MM.1S (cell line): Measurements from ENCODE around the gene DPYSL4.

Experiments
- DNase-seq: peaks from one replicate; pipeline ENCODE4 v3.0.0-alpha.2; 2015
- H2AFZ ChIP-seq: fragments of 300-600 bp; sonication (generic); 2 replicates; pipeline ENCODE4 v1.6.0; 2016; ENCODE audit warnings: antibody characterized with exemption, low read length
- H3F3A ChIP-seq: fragments of 300-600 bp; sonication (generic); 2 replicates; pipeline ENCODE4 v1.6.1; 2016; ENCODE audit warnings: mild to moderate bottlenecking, antibody characterized with exemption, low read length, moderate library complexity, mixed read lengths; ENCODE audit not compliant: insufficient read depth
- H3K27ac ChIP-seq: fragments of 300-600 bp; sonication (generic); 2 replicates; pipeline ENCODE4 v1.5.1; 2016; ENCODE audit warnings: mild to moderate bottlenecking, low read length
- H3K27me3 ChIP-seq: fragments of 300-600 bp; sonication (generic); replicated peaks from 2 replicates; pipeline ENCODE4 v1.6.0; 2016; ENCODE audit warnings: low read length; ENCODE audit not compliant: insufficient read depth
- H3K36me3 ChIP-seq: fragments of 300-600 bp; sonication (generic); replicated peaks from 2 replicates; pipeline ENCODE4 v1.6.1; 2016; ENCODE audit warnings: mild to moderate bottlenecking, low read length, mixed read lengths; ENCODE audit not compliant: insufficient read depth
- H3K4me1 ChIP-seq: fragments of 300-600 bp; sonication (generic); 2 replicates; pipeline ENCODE4 v1.6.1; 2016; ENCODE audit warnings: low read length, mixed read lengths
- H3K4me2 ChIP-seq: fragments of 300-600 bp; sonication (generic); 2 replicates; pipeline ENCODE4 v1.6.0; 2016; ENCODE audit warnings: low read depth, low read length
- H3K4me3 ChIP-seq: fragments of 300-600 bp; sonication (generic); 2 replicates; pipeline ENCODE4 v1.5.1; 2016; ENCODE audit warnings: low read length, mixed read lengths
- H3K79me2 ChIP-seq: fragments of 300-600 bp; sonication (generic); 2 replicates; pipeline ENCODE4 v1.6.1; 2016; ENCODE audit warnings: mixed run types, low read length, mixed read lengths
- H3K9ac ChIP-seq: fragments of 300-600 bp; sonication (generic); 2 replicates; pipeline ENCODE4 v1.6.1; 2016; ENCODE audit warnings: low read length, mixed read lengths
- H3K9me2 ChIP-seq: fragments of 300-600 bp; sonication (generic); replicated peaks from 2 replicates; pipeline ENCODE4 v1.6.1; 2016; ENCODE audit warnings: mild to moderate bottlenecking, low read length, mixed read lengths; ENCODE audit not compliant: insufficient read depth
- H3K9me3 ChIP-seq: fragments of 300-600 bp; sonication (generic); replicated peaks from 2 replicates; pipeline ENCODE4 v1.6.1; 2016; ENCODE audit warnings: mild to moderate bottlenecking, low read length, mixed read lengths; ENCODE audit not compliant: insufficient read depth
- H4K20me1 ChIP-seq: fragments of 300-600 bp; sonication (generic); 2 replicates; pipeline ENCODE4 v1.6.1; 2016; ENCODE audit warnings: mild to moderate bottlenecking, low read length, moderate library complexity, mixed read lengths; ENCODE audit not compliant: insufficient read depth
- EZH2 ChIP-seq: fragments of 300-600 bp; sonication (generic); optimal IDR thresholded peaks from 2 replicates; pipeline ENCODE3; 2017; ENCODE audit warnings: low read depth, mild to moderate bottlenecking, antibody characterized with exemption, low read length, mixed read lengths
- EZH2phosphoT487 ChIP-seq: fragments of 300-600 bp; sonication (generic); IDR thresholded peaks from 2 replicates; pipeline ENCODE4 v1.6.1; 2018; ENCODE audit warnings: antibody characterized with exemption, low read length
- TF ChIP-seq, protein P1 (sequence below): fragments of 300-600 bp; sonication (generic); IDR thresholded peaks from 2 replicates; pipeline ENCODE4 v1.5.1; 2016; ENCODE audit warnings: antibody characterized with exemption, low read length, mixed read lengths

DPYSL4 gene

GRCh38 chr10:132243626-132244025 is 56.9 kb downstream of the DPYSL4 start:
- Histone ChIP-seq H2AFZ (no peak overlapping the region), H3K9ac (no peak overlapping the region), H3K9me3 (no peaks in the 10 kb centered on the region), H3K27me3 (no peaks in the 10 kb centered on the region), H3K4me2 (no peak overlapping the region), H3K36me3 (no peaks in the 10 kb centered on the region), H3K79me2 (no peaks in the 10 kb centered on the region; the same call in 1 of the 2 replicates), H3K27ac (no peak overlapping the region), H3K4me1 (no peaks in the 10 kb centered on the region), H4K20me1 (no peaks in the 10 kb centered on the region), H3K4me3 (no peak overlapping the region), H3K9me2 (no peaks in the 10 kb centered on the region), H3F3A (no peaks in the 10 kb centered on the region)
- no peak for TF ChIP-seq EZH2phosphoT487
- TF ChIP-seq, protein P1, sequence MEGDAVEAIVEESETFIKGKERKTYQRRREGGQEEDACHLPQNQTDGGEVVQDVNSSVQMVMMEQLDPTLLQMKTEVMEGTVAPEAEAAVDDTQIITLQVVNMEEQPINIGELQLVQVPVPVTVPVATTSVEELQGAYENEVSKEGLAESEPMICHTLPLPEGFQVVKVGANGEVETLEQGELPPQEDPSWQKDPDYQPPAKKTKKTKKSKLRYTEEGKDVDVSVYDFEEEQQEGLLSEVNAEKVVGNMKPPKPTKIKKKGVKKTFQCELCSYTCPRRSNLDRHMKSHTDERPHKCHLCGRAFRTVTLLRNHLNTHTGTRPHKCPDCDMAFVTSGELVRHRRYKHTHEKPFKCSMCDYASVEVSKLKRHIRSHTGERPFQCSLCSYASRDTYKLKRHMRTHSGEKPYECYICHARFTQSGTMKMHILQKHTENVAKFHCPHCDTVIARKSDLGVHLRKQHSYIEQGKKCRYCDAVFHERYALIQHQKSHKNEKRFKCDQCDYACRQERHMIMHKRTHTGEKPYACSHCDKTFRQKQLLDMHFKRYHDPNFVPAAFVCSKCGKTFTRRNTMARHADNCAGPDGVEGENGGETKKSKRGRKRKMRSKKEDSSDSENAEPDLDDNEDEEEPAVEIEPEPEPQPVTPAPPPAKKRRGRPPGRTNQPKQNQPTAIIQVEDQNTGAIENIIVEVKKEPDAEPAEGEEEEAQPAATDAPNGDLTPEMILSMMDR = no peak
- no peak for TF ChIP-seq EZH2
- no peak for DNase-seq

GRCh38 chr10:132245056-132245455 is 58.3 kb downstream of the DPYSL4 start:
- H3K27me3 ChIP-seq = no peaks in the 10 kb centered on the region
- no peaks in the 10 kb centered on the region; the same call in 1 of the 2 replicates for H3K79me2 ChIP-seq
- no peak overlapping the region for H3K4me2 ChIP-seq
- H3F3A ChIP-seq = no peaks in the 10 kb centered on the region
- H2AFZ ChIP-seq = no peak overlapping the region
- no peaks in the 10 kb centered on the region for H3K9me3 ChIP-seq
- H3K27ac ChIP-seq = no peak overlapping the region
- TF ChIP-seq EZH2 (no peak), EZH2phosphoT487 (no peak)
- TF ChIP-seq, protein P1 = no peak
- H3K9ac ChIP-seq = no peak overlapping the region
- H4K20me1 ChIP-seq = no peaks in the 10 kb centered on the region
- H3K36me3 ChIP-seq = no peaks in the 10 kb centered on the region
- no peak for DNase-seq
- H3K4me3 ChIP-seq = no peak overlapping the region
- H3K4me1 ChIP-seq = no peaks in the 10 kb centered on the region
- H3K9me2 ChIP-seq = no peaks in the 10 kb centered on the region

DNA sequence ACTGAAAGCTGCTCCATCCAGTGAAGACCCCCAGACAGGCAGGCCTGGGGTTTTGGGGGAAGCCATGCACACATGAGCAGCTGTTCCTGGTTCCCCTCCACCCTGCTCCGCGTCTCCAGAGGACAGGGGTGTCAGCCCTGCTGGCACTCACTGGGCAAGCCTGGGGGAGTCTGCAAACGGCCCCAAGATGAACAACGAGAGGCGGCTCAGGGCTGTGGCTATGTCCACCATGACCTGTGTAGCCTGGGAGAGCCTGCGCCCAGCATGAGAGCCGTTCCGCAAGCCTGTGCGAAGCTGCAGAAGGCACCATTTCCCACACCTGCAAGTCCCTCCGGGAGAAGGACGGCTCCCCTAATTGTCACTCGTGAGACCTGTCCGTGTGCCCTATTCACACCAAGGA is 59.5 kb downstream of the DPYSL4 start:
- Histone ChIP-seq H2AFZ (no peak overlapping the region), H3F3A (no peaks in the 10 kb centered on the region), H3K79me2 (no peaks in the 10 kb centered on the region; the same call in 1 of the 2 replicates), H3K4me1 (no peaks in the 10 kb centered on the region), H3K4me2 (no peak overlapping the region), H3K27ac (no peak overlapping the region), H3K9me2 (no peaks in the 10 kb centered on the region), H3K9me3 (no peaks in the 10 kb centered on the region), H3K27me3 (no peaks in the 10 kb centered on the region), H4K20me1 (no peaks in the 10 kb centered on the region), H3K36me3 (no peaks in the 10 kb centered on the region), H3K4me3 (no peak overlapping the region), H3K9ac (no peak overlapping the region)
- DNase-seq = no peak
- TF ChIP-seq, protein P1 = no peak
- TF ChIP-seq EZH2phosphoT487 (no peak), EZH2 (no peak)
